Breast epithelium (tissue), 4 donors: ENCODE measurements around the gene BGLAP. TPM values are rescaled to one million over a fixed set of nuclear protein-coding genes. Genes with fewer than 3 reads are reported as not detected.

Experiments used
- DNase-seq, 2 donors: peaks; one replicate each; pipeline ENCODE4 v3.0.0-alpha.2; 2019; ENCODE audit warnings: low spot score in 2 of 2
- H3K27ac ChIP-seq, 2 donors: fragments of 200-600 bp; sonication (generic) in 1 of 2; one replicate each; pipeline ENCODE4 v1.5.1; 2016 to 2019; ENCODE audit warnings: mild to moderate bottlenecking in 1 of 2
- H3K27me3 ChIP-seq, 2 donors: fragments of 200-600 bp; sonication (generic) in 1 of 2; one replicate each; pipeline versions ENCODE4 v1.5.1 to v1.6.0; 2017 to 2019; ENCODE audit warnings: control low read depth in 1 of 2, mild to moderate bottlenecking in 1 of 2
- H3K36me3 ChIP-seq: fragments of 200-600 bp; one replicate; pipeline ENCODE4 v1.5.1; 2019
- H3K4me1 ChIP-seq, 2 donors: fragments of 200-600 bp; sonication (generic); one replicate each; pipeline ENCODE4 v1.5.1; 2016 to 2019; ENCODE audit warnings: control low read depth in 1 of 2
- H3K4me3 ChIP-seq, 3 donors: fragments of 200-600 bp; sonication (generic); 1 replicate in 2 of 3; 2 replicates in 1 of 3; pipeline ENCODE4 v1.5.1; 2016 to 2019; ENCODE audit warnings: mild to moderate bottlenecking in 3 of 3, moderate library complexity in 2 of 3
- H3K9me3 ChIP-seq, 2 donors: fragments of 200-600 bp; sonication (generic) in 1 of 2; one replicate each; pipeline ENCODE4 v1.5.1; 2016 to 2019; ENCODE audit warnings: control low read depth in 1 of 2
- CTCF ChIP-seq, 3 donors: fragments of 450-650 bp; IDR thresholded peaks; one replicate each; pipeline ENCODE4 v1.5.1; 2016 to 2017; ENCODE audit warnings: antibody characterized with exemption in 3 of 3, mild to moderate bottlenecking in 3 of 3, moderate library complexity in 3 of 3
- POLR2A ChIP-seq: fragments of 450-650 bp; IDR thresholded peaks from one replicate; pipeline ENCODE4 v1.6.1; 2016; ENCODE audit warnings: antibody characterized with exemption, mild to moderate bottlenecking, moderate library complexity
- POLR2AphosphoS5 ChIP-seq, 3 donors: sonication (generic); formaldehyde crosslinking; IDR thresholded peaks; one replicate each; pipeline ENCODE4 v1.6.1; 2017; ENCODE audit warnings: antibody characterized with exemption in 3 of 3
- intact Hi-C: fragments of 100-400 bp; cut with DNase I; formaldehyde crosslinking; loops from one replicate; pipeline ENCODE4 v1.15.1; 2023; ENCODE audit warnings: low total_unique reads
- total RNA-seq, 3 donors: library from RNA; depleted of rRNA; stranded (reverse); fragments of >200 nt; gene quantifications; one replicate each; pipeline ENCODE4 v1.1.0, GENCODE V29; 2016

Gene BGLAP
- total RNA-seq, 3 donors from 2014 or later = 0.32 to 2.9 (median 0.98) TPM

GRCh38 chr1:156283521-156283920 lies 41.5 kb downstream of the BGLAP start:
- Histone ChIP-seq H3K9me3 (no peaks in the 10 kb centered on the region), H3K4me3 (peak overlapping the region; percentile 77 to 96 (median 89)), H3K36me3 (no peaks in the 10 kb centered on the region), H3K4me1 (peaks cover 0 to 18% of the 10 kb centered on the region in 2 donors), H3K27ac (peak overlapping the region; percentile 88 to 94), H3K27me3 (no peaks in the 10 kb centered on the region)
- intact Hi-C loops = no loop called here
- TF ChIP-seq POLR2A = no peak
- no peak for DNase-seq

GRCh38 chr1:156284112-156284511 lies 42.1 kb downstream of the BGLAP start, which contains the start of gene TMEM79:
Gene TMEM79, plus strand, starts transcription at chr1:156284325. Its CDS starts 902 bp downstream, at chr1:156285227.
- no peak for DNase-seq
- TF ChIP-seq POLR2A (no peak), POLR2AphosphoS5 (IDR thresholded peaks at IDR 0.05) (no peak), CTCF (IDR thresholded peaks at IDR 0.05) (no peak)
- peak within 1 kb of the TSS; percentile 77 to 96 (median 89) for H3K4me3 ChIP-seq
- intact Hi-C loops = no loop called here
- no peaks in the 10 kb centered on the region for H3K27me3 ChIP-seq
- H3K9me3 ChIP-seq = no peaks in the 10 kb centered on the region
- peaks cover 0 to 18% of the 10 kb centered on the region in 2 donors for H3K4me1 ChIP-seq
- H3K36me3 ChIP-seq = no peaks in the 10 kb centered on the region
- H3K27ac ChIP-seq = peak within 1 kb of the TSS; percentile 88 to 94

- Histone ChIP-seq H3K4me1 (peaks cover 0 to 18% of the 10 kb centered on the region in 2 donors), H3K9me3 (no peaks in the 10 kb centered on the region), H3K27me3 (no peaks in the 10 kb centered on the region), H3K27ac (peak overlapping the region; percentile 57 to 60), H3K36me3 (no peaks in the 10 kb centered on the region), H3K4me3 (peak overlapping the region in 2 of 3 donors; percentile 44 to 60)
- no peak for DNase-seq
- no peak for TF ChIP-seq POLR2A
- no peak for TF ChIP-seq POLR2AphosphoS5 (IDR thresholded peaks at IDR 0.05)
- TF ChIP-seq CTCF (IDR thresholded peaks at IDR 0.05) = no peak
- intact Hi-C loops = no loop called here
These were observed 42.8 kb downstream of the BGLAP start for GRCh38 chr1:156284757-156285156.

- H3K4me3 ChIP-seq = no peak overlapping the region
- no peaks in the 10 kb centered on the region for H3K27me3 ChIP-seq
- intact Hi-C loops = no loop called here
- no peak for DNase-seq
- TF ChIP-seq POLR2A = no peak
- no peak for TF ChIP-seq POLR2AphosphoS5 (IDR thresholded peaks at IDR 0.05)
- no peak for TF ChIP-seq CTCF (IDR thresholded peaks at IDR 0.05)
- peaks cover 0 to 18% of the 10 kb centered on the region in 2 donors for H3K4me1 ChIP-seq
- no peaks in the 10 kb centered on the region for H3K36me3 ChIP-seq
- peak overlapping the region; percentile 57 to 60 for H3K27ac ChIP-seq
- H3K9me3 ChIP-seq = no peaks in the 10 kb centered on the region
These were observed 43.5 kb downstream of the BGLAP start for GRCh38 chr1:156285437-156285836.

- intact Hi-C loops = no loop called here
- no peak overlapping the region for H3K4me3 ChIP-seq
- TF ChIP-seq POLR2AphosphoS5 (IDR thresholded peaks at IDR 0.05) = no peak
- no peak for TF ChIP-seq POLR2A
- no peak for TF ChIP-seq CTCF (IDR thresholded peaks at IDR 0.05)
These were observed 44.1 kb downstream of the BGLAP start for GRCh38 chr1:156286061-156286460.

GRCh38 chr1:156289857-156290256 lies 47.9 kb downstream of the BGLAP start:
- intact Hi-C loops = no loop called here
- no peak overlapping the region for H3K27ac ChIP-seq
- peaks cover 0 to 2% of the 10 kb centered on the region in 2 donors for H3K4me1 ChIP-seq
- DNase-seq = no peak
- H3K4me3 ChIP-seq = no peak overlapping the region
- no peaks in the 10 kb centered on the region for H3K27me3 ChIP-seq
- no peak for TF ChIP-seq CTCF (IDR thresholded peaks at IDR 0.05)
- no peak for TF ChIP-seq POLR2AphosphoS5 (IDR thresholded peaks at IDR 0.05)
- no peak for TF ChIP-seq POLR2A
- H3K36me3 ChIP-seq = no peaks in the 10 kb centered on the region
- no peaks in the 10 kb centered on the region for H3K9me3 ChIP-seq

More at GRCh38 chr1:156286061-156286460, 44.1 kb downstream of the BGLAP start:
- Histone ChIP-seq H3K27ac (no peak overlapping the region), H3K4me1 (peaks cover 0 to 17% of the 10 kb centered on the region in 2 donors), H3K27me3 (no peaks in the 10 kb centered on the region), H3K9me3 (no peaks in the 10 kb centered on the region), H3K36me3 (no peaks in the 10 kb centered on the region)
- no peak for DNase-seq
